Measurements from ENCODE around the gene NAA80. TPM values are rescaled to one million over a fixed set of nuclear protein-coding genes. Genes with fewer than 3 reads are reported as not detected.

The NAA80 gene
- total RNA-seq, 2 donors from 2014 or later, result 9.7 to 12.8 TPM

DNA sequence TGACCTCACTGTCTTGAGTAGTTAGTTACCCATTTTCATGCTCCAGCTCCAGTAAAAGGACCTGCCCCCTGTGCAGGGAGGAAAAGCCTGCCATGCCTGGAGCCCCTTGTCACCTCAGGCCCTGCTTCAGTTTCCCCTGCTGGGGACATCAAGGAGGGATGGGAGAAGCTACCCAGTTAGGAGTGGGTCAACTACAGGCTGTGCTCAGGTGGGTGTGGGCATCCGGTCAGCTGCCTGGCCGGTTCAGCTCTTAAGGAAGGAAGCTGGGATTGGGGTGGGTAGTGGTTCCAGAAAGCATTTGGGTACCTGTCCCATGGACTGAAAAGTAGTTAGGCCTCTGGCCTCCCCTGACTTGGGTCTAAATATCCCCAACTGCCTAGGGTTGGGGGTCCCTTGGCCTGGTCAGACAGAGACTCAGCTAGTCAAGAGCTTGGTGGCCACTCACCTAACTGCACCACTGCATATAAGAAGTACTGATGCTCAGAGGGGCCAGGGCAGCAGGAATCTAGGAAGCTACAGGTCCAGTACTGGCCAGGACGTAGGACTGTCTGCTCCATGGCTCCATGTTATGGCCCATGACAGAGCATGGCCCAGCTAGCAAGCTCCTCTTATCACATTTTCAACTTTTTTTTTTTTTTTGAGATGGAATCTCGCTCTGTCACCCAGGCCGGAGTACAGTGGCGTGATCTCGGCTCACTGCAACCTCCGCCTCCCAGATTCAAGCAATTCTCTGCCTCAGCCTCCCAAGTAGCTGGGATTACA lies 19.8 kb downstream of the NAA80 start:
- Histone ChIP-seq H3K9me3 (ENCODE audit: control insufficient read depth, low read length) (no peaks in the 10 kb centered on the region), H3K9ac (ENCODE audit: extremely low read depth, low read length, poor library complexity, severe bottlenecking) (no peak overlapping the region), H3K27ac (ENCODE audit: low read depth, low read length) (no peak overlapping the region), H3K36me3 (ENCODE audit: control insufficient read depth, insufficient read depth, low read length) (no peaks in the 10 kb centered on the region), H3K4me3 (ENCODE audit: low read length) (no peak overlapping the region), H3K4me1 (ENCODE audit: control insufficient read depth, insufficient read depth, low read length) (no peaks in the 10 kb centered on the region), H3K27me3 (ENCODE audit: control insufficient read depth, insufficient read depth, low read length, poor library complexity, severe bottlenecking) (peaks cover 23% of the 10 kb centered on the region)
- Mint-ChIP-seq H3K4me3 (no peak overlapping the region), H3K4me1 (peaks cover 7% of the 10 kb centered on the region), H3K36me3 (ENCODE audit: low read depth) (no peaks in the 10 kb centered on the region), H3K27ac (no peak overlapping the region), H3K27me3 (ENCODE audit: insufficient read depth) (peaks cover 54% of the 10 kb centered on the region), H3K9me3 (peaks cover 7% of the 10 kb centered on the region)
- no peak for DNase-seq
- TF ChIP-seq, protein P1, sequence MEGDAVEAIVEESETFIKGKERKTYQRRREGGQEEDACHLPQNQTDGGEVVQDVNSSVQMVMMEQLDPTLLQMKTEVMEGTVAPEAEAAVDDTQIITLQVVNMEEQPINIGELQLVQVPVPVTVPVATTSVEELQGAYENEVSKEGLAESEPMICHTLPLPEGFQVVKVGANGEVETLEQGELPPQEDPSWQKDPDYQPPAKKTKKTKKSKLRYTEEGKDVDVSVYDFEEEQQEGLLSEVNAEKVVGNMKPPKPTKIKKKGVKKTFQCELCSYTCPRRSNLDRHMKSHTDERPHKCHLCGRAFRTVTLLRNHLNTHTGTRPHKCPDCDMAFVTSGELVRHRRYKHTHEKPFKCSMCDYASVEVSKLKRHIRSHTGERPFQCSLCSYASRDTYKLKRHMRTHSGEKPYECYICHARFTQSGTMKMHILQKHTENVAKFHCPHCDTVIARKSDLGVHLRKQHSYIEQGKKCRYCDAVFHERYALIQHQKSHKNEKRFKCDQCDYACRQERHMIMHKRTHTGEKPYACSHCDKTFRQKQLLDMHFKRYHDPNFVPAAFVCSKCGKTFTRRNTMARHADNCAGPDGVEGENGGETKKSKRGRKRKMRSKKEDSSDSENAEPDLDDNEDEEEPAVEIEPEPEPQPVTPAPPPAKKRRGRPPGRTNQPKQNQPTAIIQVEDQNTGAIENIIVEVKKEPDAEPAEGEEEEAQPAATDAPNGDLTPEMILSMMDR (conservative IDR thresholded peaks at IDR 0.05), result no peak
- 91 to 100% methylated on average over 3 to 8 of the region's 8 CpGs for WGBS, 2 experiments (ENCODE audit: insufficient coverage in 1 of 2, insufficient read length in 1 of 2)

DNA sequence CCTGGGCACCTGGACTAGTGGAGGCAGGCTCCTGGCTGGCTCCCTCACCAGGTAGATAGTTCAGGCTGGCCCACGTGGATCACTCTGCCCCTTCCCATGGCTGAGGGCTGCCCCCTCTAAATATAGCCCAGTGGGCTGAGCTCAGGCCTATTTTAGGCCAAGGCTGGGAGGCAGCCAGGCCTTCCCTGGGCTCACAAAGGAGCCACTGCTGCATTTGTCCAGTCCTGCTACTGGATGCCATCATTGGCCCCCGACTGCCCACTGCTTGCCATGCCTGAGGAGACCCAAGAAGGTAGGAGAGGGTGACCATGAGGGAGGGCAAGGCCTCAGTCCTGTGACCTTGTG lies 20.4 kb downstream of the NAA80 start, which contains the start of gene LSMEM2:
LSMEM2 (plus strand) TSS at position 208 of the 345 bp plus-strand sequence; CDS start at position 235, 27 bp downstream.
- H3K4me1 Mint-ChIP-seq, result peaks cover 10% of the 10 kb centered on the region
- Histone ChIP-seq H3K4me1 (ENCODE audit: control insufficient read depth, insufficient read depth, low read length) (no peaks in the 10 kb centered on the region), H3K27me3 (ENCODE audit: control insufficient read depth, insufficient read depth, low read length, poor library complexity, severe bottlenecking) (peaks cover 29% of the 10 kb centered on the region), H3K4me3 (ENCODE audit: low read length) (no peak within 1 kb of the TSS), H3K36me3 (ENCODE audit: control insufficient read depth, insufficient read depth, low read length) (no peaks in the 10 kb centered on the region), H3K9ac (ENCODE audit: extremely low read depth, low read length, poor library complexity, severe bottlenecking) (no peak within 1 kb of the TSS), H3K9me3 (ENCODE audit: control insufficient read depth, low read length) (no peaks in the 10 kb centered on the region), H3K27ac (ENCODE audit: low read depth, low read length) (peak within 1 kb of the TSS; percentile 32)
- H3K36me3 Mint-ChIP-seq (ENCODE audit: low read depth), result no peaks in the 10 kb centered on the region
- no peak within 1 kb of the TSS for H3K27ac Mint-ChIP-seq
- peaks cover 60% of the 10 kb centered on the region for H3K27me3 Mint-ChIP-seq (ENCODE audit: insufficient read depth)
- TF ChIP-seq, protein P1 (conservative IDR thresholded peaks at IDR 0.05), result no peak
- H3K9me3 Mint-ChIP-seq, result peaks cover 7% of the 10 kb centered on the region
- WGBS, 2 experiments (ENCODE audit: insufficient coverage in 1 of 2, insufficient read length in 1 of 2), result 76 to 88% methylated on average over 2 of the region's 2 CpGs
- no peak within 1 kb of the TSS for H3K4me3 Mint-ChIP-seq
- no peak for DNase-seq

DNA sequence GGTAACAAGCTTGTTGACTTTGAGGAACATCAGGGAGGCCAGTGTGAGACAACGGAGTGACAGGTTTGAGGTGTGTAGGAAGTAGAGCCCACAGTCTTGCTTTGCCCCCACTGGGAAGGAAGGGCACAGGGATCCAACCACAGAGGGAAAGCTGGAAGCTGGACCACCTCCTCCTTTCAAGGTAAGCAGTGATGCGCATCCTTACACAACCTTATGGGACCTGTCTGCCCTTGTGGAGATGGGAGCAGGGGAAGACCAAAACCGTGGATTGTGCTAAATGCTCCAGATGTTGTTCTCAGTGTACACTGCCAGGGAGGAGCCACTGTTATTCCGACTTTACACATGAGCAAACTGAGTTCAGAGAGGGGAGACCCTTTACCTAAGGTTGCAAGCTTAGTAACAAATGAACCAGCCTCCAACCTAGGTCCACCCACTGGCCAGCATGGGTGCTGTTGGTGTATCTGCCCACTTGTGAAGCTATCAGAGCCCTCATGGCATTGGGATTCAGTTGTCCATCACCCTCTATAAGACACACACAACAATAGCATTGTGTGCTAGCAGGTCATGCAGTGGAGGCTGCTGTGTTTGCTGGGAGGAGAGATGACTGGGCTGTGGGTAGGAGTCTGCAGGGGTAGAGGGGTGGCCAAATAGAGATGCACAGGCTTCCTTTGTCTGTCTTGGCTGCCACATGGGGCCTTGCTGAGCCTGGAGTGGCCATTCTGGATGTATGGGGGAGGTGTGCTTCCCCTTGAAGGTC lies 20.9 kb downstream of the NAA80 start:
- Histone ChIP-seq H3K36me3 (ENCODE audit: control insufficient read depth, insufficient read depth, low read length) (no peaks in the 10 kb centered on the region), H3K9me3 (ENCODE audit: control insufficient read depth, low read length) (no peaks in the 10 kb centered on the region), H3K27me3 (ENCODE audit: control insufficient read depth, insufficient read depth, low read length, poor library complexity, severe bottlenecking) (peaks cover 35% of the 10 kb centered on the region), H3K9ac (ENCODE audit: extremely low read depth, low read length, poor library complexity, severe bottlenecking) (no peak overlapping the region), H3K4me1 (ENCODE audit: control insufficient read depth, insufficient read depth, low read length) (no peaks in the 10 kb centered on the region), H3K4me3 (ENCODE audit: low read length) (no peak overlapping the region), H3K27ac (ENCODE audit: low read depth, low read length) (peak overlapping the region; percentile 32)
- TF ChIP-seq, protein P1 (conservative IDR thresholded peaks at IDR 0.05), result no peak
- H3K4me1 Mint-ChIP-seq, result peaks cover 10% of the 10 kb centered on the region
- peaks cover 64% of the 10 kb centered on the region for H3K27me3 Mint-ChIP-seq (ENCODE audit: insufficient read depth)
- 86 to 89% methylated on average over 4 of the region's 4 CpGs for WGBS, 2 experiments (ENCODE audit: insufficient coverage in 1 of 2, insufficient read length in 1 of 2)
- peaks cover 7% of the 10 kb centered on the region for H3K9me3 Mint-ChIP-seq
- H3K4me3 Mint-ChIP-seq, result no peak overlapping the region
- H3K27ac Mint-ChIP-seq, result no peak overlapping the region
- no peaks in the 10 kb centered on the region for H3K36me3 Mint-ChIP-seq (ENCODE audit: low read depth)
- DNase-seq, result no peak

Measured in endodermal cell (in vitro differentiated cells).